GM12878 (cell line): ENCODE measurements around the gene MYB.

ENCODE experiments used
- CTCF ChIP-seq, 3 experiments: IDR thresholded peaks in 2 of 3; conservative IDR thresholded peaks in 1 of 3; 2 replicates each; pipeline ENCODE4 v1.5.1; 2011; ENCODE audit warnings: low read depth in 3 of 3, low read length in 3 of 3, mild to moderate bottlenecking in 3 of 3, control low read depth in 2 of 3, moderate library complexity in 2 of 3, inconsistent platforms in 1 of 3, mixed read lengths in 1 of 3; ENCODE audit not compliant: control insufficient read depth in 2 of 3, insufficient read depth in 1 of 3; ENCODE audit errors: extremely low read depth in 1 of 3
- KAT2A ChIP-seq: conservative IDR thresholded peaks from 2 replicates; pipeline ENCODE4 v1.6.1; 2011; ENCODE audit warnings: low read depth, low read length; ENCODE audit not compliant: control insufficient read depth
- KDM1A ChIP-seq: fragments of 200-600 bp; sonication (generic); IDR thresholded peaks from 2 replicates; pipeline ENCODE4 v1.6.1; 2016; ENCODE audit warnings: borderline replicate concordance
- NR2F1 ChIP-seq: fragments of 450-650 bp; conservative IDR thresholded peaks from 2 replicates; pipeline ENCODE4 v1.6.1; 2017; ENCODE audit warnings: mild to moderate bottlenecking
- RCOR1 ChIP-seq: conservative IDR thresholded peaks from 2 replicates; pipeline ENCODE4 v1.6.1; 2012; ENCODE audit warnings: low read depth, low read length, improper control_type of control experiment
- SIN3A ChIP-seq: IDR thresholded peaks from 2 replicates; pipeline ENCODE4 v1.6.1; 2012; ENCODE audit warnings: low read depth, low read length, improper control_type of control experiment
- ZNF274 ChIP-seq: IDR thresholded peaks from one replicate; pipeline ENCODE4 v1.8.0; 2011; ENCODE audit not compliant: insufficient read length, insufficient read depth
- ZSCAN29 ChIP-seq: fragments of 450-650 bp; IDR thresholded peaks from 2 replicates; pipeline ENCODE4 v1.6.1; 2017; ENCODE audit warnings: mild to moderate bottlenecking, moderate library complexity
- ZZZ3 ChIP-seq: IDR thresholded peaks from 2 replicates; pipeline ENCODE4 v1.6.1; 2011; ENCODE audit warnings: low read depth; ENCODE audit not compliant: control insufficient read depth, insufficient read length

GRCh38 chr6:135149376-135149775 lies 31.7 kb upstream of the MYB start:
- TF ChIP-seq CTCF (IDR thresholded peaks at IDR 0.05 in 2 of 3, conservative IDR thresholded peaks at IDR 0.05 in 1 of 3; ENCODE audit: control insufficient read depth in 2 of 3, extremely low read depth in 1 of 3, insufficient read depth in 1 of 3, low read depth in 3 of 3, low read length in 3 of 3) (no peak), ZNF274 (no peak), RCOR1 (no peak), KDM1A (no peak), ZSCAN29 (no peak), SIN3A (no peak), NR2F1 (no peak), ZZZ3 (no peak), KAT2A (no peak)
